GM23338 (cell line): Measurements from ENCODE around the gene LMOD1. TPM values are rescaled to one million over a fixed set of nuclear protein-coding genes. Genes with fewer than 3 reads are reported as not detected.

Experiments
- ATAC-seq: fragments of 200-7000 bp; cut with Tn5 transposase; 3 replicates; pipeline ENCODE4 v1.9.1; 2020
- DNase-seq: peaks from one replicate; pipeline ENCODE4 v3.0.0-alpha.2; 2015; ENCODE audit warnings: low spot score
- H2AFZ ChIP-seq: fragments of 200-600 bp; sonication (generic); 2 replicates; pipeline ENCODE4 v1.8.0; 2016; ENCODE audit warnings: antibody characterized with exemption, mild to moderate bottlenecking, moderate library complexity
- H3F3A ChIP-seq: fragments of 200-600 bp; sonication (generic); replicated peaks from 2 replicates; pipeline ENCODE4 v1.8.0; 2017; ENCODE audit warnings: antibody characterized with exemption, mixed run types, low read depth
- H3K27ac ChIP-seq: fragments of 200-600 bp; sonication (generic); 2 replicates; pipeline ENCODE4 v1.6.1; 2016; ENCODE audit warnings: low read depth
- H3K27me3 ChIP-seq: fragments of 200-600 bp; sonication (generic); 2 replicates; pipeline ENCODE4 v1.8.0; 2016; ENCODE audit warnings: mild to moderate bottlenecking, mixed run types, moderate library complexity; ENCODE audit not compliant: insufficient read depth
- H3K36me3 ChIP-seq: fragments of 200-600 bp; sonication (generic); 2 replicates; pipeline ENCODE4 v1.8.0; 2016; ENCODE audit warnings: mild to moderate bottlenecking; ENCODE audit not compliant: insufficient read depth
- H3K4me1 ChIP-seq: fragments of 200-600 bp; sonication (generic); 2 replicates; pipeline ENCODE4 v1.8.0; 2016; ENCODE audit warnings: mild to moderate bottlenecking, moderate library complexity; ENCODE audit not compliant: insufficient read depth
- H3K4me2 ChIP-seq: fragments of 200-600 bp; sonication (generic); 2 replicates; pipeline ENCODE4 v1.7.1; 2017; ENCODE audit warnings: mixed run types
- H3K4me3 ChIP-seq: fragments of 200-600 bp; sonication (generic); 2 replicates; pipeline ENCODE4 v1.6.1; 2016; ENCODE audit warnings: mixed run types
- H3K79me2 ChIP-seq: fragments of 200-600 bp; sonication (generic); replicated peaks from 2 replicates; pipeline ENCODE4 v1.8.0; 2017; ENCODE audit warnings: mild to moderate bottlenecking; ENCODE audit not compliant: insufficient read depth
- H3K9me2 ChIP-seq: fragments of 200-600 bp; sonication (generic); 2 replicates; pipeline ENCODE4 v1.8.0; 2017; ENCODE audit not compliant: insufficient read depth
- H4K20me1 ChIP-seq: fragments of 200-600 bp; sonication (generic); replicated peaks from 2 replicates; pipeline ENCODE4 v1.8.0; 2017; ENCODE audit warnings: mild to moderate bottlenecking; ENCODE audit not compliant: insufficient read depth
- H3K27ac Mint-ChIP-seq: 2 replicates; pipeline ENCODE4 v1.8.0; 2020; ENCODE audit warnings: inconsistent platforms, mild to moderate bottlenecking, moderate library complexity, mixed read lengths
- H3K27me3 Mint-ChIP-seq: 3 replicates; pipeline ENCODE4 v1.8.0; 2022; ENCODE audit warnings: low read depth, mild to moderate bottlenecking, moderate library complexity, mixed read lengths, inconsistent platforms; ENCODE audit not compliant: insufficient read depth, poor library complexity
- H3K36me3 Mint-ChIP-seq: 3 replicates; pipeline ENCODE4 v1.8.0; 2021; ENCODE audit warnings: low read depth, mild to moderate bottlenecking, inconsistent platforms, moderate library complexity, mixed read lengths
- H3K4me1 Mint-ChIP-seq: 3 replicates; pipeline ENCODE4 v1.8.0; 2020; ENCODE audit warnings: mild to moderate bottlenecking, inconsistent platforms, mixed read lengths
- H3K4me3 Mint-ChIP-seq: 3 replicates; pipeline ENCODE4 v1.8.0; 2021; ENCODE audit warnings: moderate library complexity, mild to moderate bottlenecking, inconsistent platforms, mixed read lengths
- H3K9me3 Mint-ChIP-seq: 3 replicates; pipeline ENCODE4 v1.8.0; 2020; ENCODE audit warnings: moderate library complexity, mild to moderate bottlenecking, inconsistent platforms, mixed read lengths
- CREB1 ChIP-seq: fragments of 250-450 bp; sonication (Bioruptor Pico); IDR thresholded peaks from 2 replicates; pipeline ENCODE4 v1.5.0; 2020; ENCODE audit warnings: low read depth, mild to moderate bottlenecking, moderate library complexity
- CTCF ChIP-seq, 2 experiments: fragments of 200-600 bp in 1 of 2; sonication (generic) in 1 of 2; conservative IDR thresholded peaks; 2 replicates each; pipeline versions ENCODE4 v1.5.1 to v1.6.1; 2016 to 2017; ENCODE audit warnings: antibody characterized with exemption in 2 of 2, low read depth in 2 of 2, mild to moderate bottlenecking in 2 of 2, moderate library complexity in 1 of 2
- ETS1 ChIP-seq: IDR thresholded peaks from 2 replicates; pipeline ENCODE4 v1.6.1; 2016; ENCODE audit warnings: antibody characterized with exemption
- EZH2 ChIP-seq: fragments of 200-600 bp; sonication (generic); IDR thresholded peaks from one replicate; pipeline ENCODE4 v1.8.0; 2017; ENCODE audit warnings: antibody characterized with exemption, mild to moderate bottlenecking, low read depth; ENCODE audit not compliant: unreplicated experiment
- EZH2phosphoT487 ChIP-seq: fragments of 200-600 bp; sonication (generic); IDR thresholded peaks from one replicate; pipeline ENCODE4 v1.8.1; 2018; ENCODE audit warnings: antibody characterized with exemption; ENCODE audit not compliant: unreplicated experiment
- JUNB ChIP-seq: IDR thresholded peaks from one replicate; pipeline ENCODE4 v1.6.1; 2016; ENCODE audit warnings: antibody characterized with exemption; ENCODE audit not compliant: unreplicated experiment
- NANOG ChIP-seq: IDR thresholded peaks from 2 replicates; pipeline ENCODE4 v1.6.1; 2016; ENCODE audit warnings: antibody characterized with exemption, borderline replicate concordance
- POLR2AphosphoS5 ChIP-seq: IDR thresholded peaks from 2 replicates; pipeline ENCODE4 v1.6.1; 2016; ENCODE audit warnings: antibody characterized with exemption, low read depth
- REST ChIP-seq: IDR thresholded peaks from one replicate; pipeline ENCODE4 v1.6.1; 2018; ENCODE audit warnings: antibody characterized with exemption; ENCODE audit not compliant: unreplicated experiment
- STAT1 ChIP-seq: IDR thresholded peaks from one replicate; pipeline ENCODE4 v1.6.1; 2016; ENCODE audit warnings: antibody characterized with exemption; ENCODE audit not compliant: unreplicated experiment
- ZNF114 ChIP-seq: fragments of 250-450 bp; sonication (Bioruptor Pico); IDR thresholded peaks from 2 replicates; pipeline ENCODE4 v1.5.0; 2020; ENCODE audit warnings: mild to moderate bottlenecking, moderate library complexity
- ZNF331 ChIP-seq: fragments of 250-450 bp; sonication (Bioruptor Pico); IDR thresholded peaks from 2 replicates; pipeline ENCODE4 v1.5.0; 2020; ENCODE audit warnings: low read depth, mild to moderate bottlenecking, moderate library complexity
- ZNF462 ChIP-seq: fragments of 250-450 bp; sonication (Bioruptor Pico); IDR thresholded peaks from 2 replicates; pipeline ENCODE4 v1.5.0; 2020; ENCODE audit warnings: mild to moderate bottlenecking, moderate library complexity
- polyA plus RNA-seq: library from polyadenylated mRNA; unstranded; fragments of >200 nt; fragmentation: Nextera tagmentation; extraction: Ambion mirVana; gene quantifications from 2 replicates; pipeline ENCODE4 v1.2.1, GENCODE V29; 2016
- total RNA-seq: library from RNA; depleted of rRNA; stranded (reverse); fragments of >200 nt; shearing (Covaris generic); gene quantifications from 2 replicates; pipeline ENCODE4 v1.2.3, GENCODE V29; 2014

LMOD1 gene
- total and polyA plus RNA-seq, 2 experiments from 2014 or later: 0.74 to 1.7 TPM

- Mint-ChIP-seq H3K9me3 (no peaks in the 10 kb centered on the region), H3K36me3 (peaks cover 30% of the 10 kb centered on the region), H3K4me3 (peak within 1 kb of the TSS; percentile 97), H3K27ac (peak within 1 kb of the TSS; percentile 98), H3K27me3 (peaks cover 4% of the 10 kb centered on the region), H3K4me1 (peaks cover 7% of the 10 kb centered on the region; the same call in 2 of the 3 replicates)
- H3K79me2 ChIP-seq: peaks cover 45% of the 10 kb centered on the region
- H3K4me2 ChIP-seq: peak within 1 kb of the TSS; percentile 86
- H3K27me3 ChIP-seq: no peaks in the 10 kb centered on the region
- ATAC-seq (peak; percentile 99), DNase-seq (peak; percentile 98)
- H3K9me2 ChIP-seq: no peaks in the 10 kb centered on the region
- H3K4me1 ChIP-seq: peaks cover 8% of the 10 kb centered on the region; the same call in 1 of the 2 replicates
- peak within 1 kb of the TSS; percentile 97 for H3K4me3 ChIP-seq
- peaks cover 25% of the 10 kb centered on the region for H4K20me1 ChIP-seq
- TF ChIP-seq ETS1 (0 out of 2 replicates have a peak, but pooled peaks have one; percentile 38), EZH2phosphoT487 (no peak), ZNF114 (no peak), STAT1 (no peak), EZH2 (no peak), JUNB (no peak), ZNF331 (CRISPR knock-in tag) (no peak), POLR2AphosphoS5 (peak; percentile 98), CREB1 (CRISPR knock-in tag) (peak; percentile 64), REST (peak; percentile 9), CTCF (conservative IDR thresholded peaks at IDR 0.05; ENCODE audit: low read depth in 2 of 2) (no peak), NANOG (no peak), ZNF462 (no peak)
- peaks cover 23% of the 10 kb centered on the region for H3K36me3 ChIP-seq
- peak within 1 kb of the TSS; percentile 93 for H2AFZ ChIP-seq
- H3F3A ChIP-seq: no peaks in the 10 kb centered on the region; the same call in 1 of the 2 replicates
- H3K27ac ChIP-seq: peak within 1 kb of the TSS; percentile 95
Measured at GRCh38 chr1:201955009-201955728, 8.8 kb upstream of the LMOD1 start, which contains the start of gene TIMM17A. TSS of gene TIMM17A (plus strand) at chr1:201955503. CDS start at chr1:201955527, 24 bp downstream.
